Glutamatergic neuron (in vitro differentiated cells): Measurements from ENCODE around the gene UBR3. TPM values are rescaled to one million over a fixed set of nuclear protein-coding genes. Genes with fewer than 3 reads are reported as not detected.

Experiments used
- DNase-seq: peaks from one replicate; pipeline ENCODE4 v3.0.0; 2022
- H3K27ac Mint-ChIP-seq: one replicate; pipeline ENCODE4 v1.8.0; 2020; ENCODE audit warnings: mild to moderate bottlenecking, mixed read lengths, inconsistent platforms; ENCODE audit not compliant: unreplicated experiment
- H3K27me3 Mint-ChIP-seq: one replicate; pipeline ENCODE4 v1.8.0; 2020; ENCODE audit warnings: mild to moderate bottlenecking, moderate library complexity, mixed read lengths, inconsistent platforms; ENCODE audit not compliant: unreplicated experiment
- H3K36me3 Mint-ChIP-seq: one replicate; pipeline ENCODE4 v1.8.0; 2020; ENCODE audit warnings: mild to moderate bottlenecking, mixed read lengths, inconsistent platforms; ENCODE audit not compliant: unreplicated experiment
- H3K4me1 Mint-ChIP-seq: one replicate; pipeline ENCODE4 v1.8.0; 2020; ENCODE audit warnings: mild to moderate bottlenecking, low read depth, mixed read lengths, inconsistent platforms; ENCODE audit not compliant: unreplicated experiment
- H3K4me3 Mint-ChIP-seq: one replicate; pipeline ENCODE4 v1.8.0; 2020; ENCODE audit warnings: mild to moderate bottlenecking, mixed read lengths, inconsistent platforms; ENCODE audit not compliant: unreplicated experiment
- H3K9me3 Mint-ChIP-seq: one replicate; pipeline ENCODE4 v1.8.0; 2020; ENCODE audit warnings: mild to moderate bottlenecking, moderate library complexity, mixed read lengths, inconsistent platforms; ENCODE audit not compliant: unreplicated experiment
- CTCF ChIP-seq: fragments of 200-600 bp; sonication (generic); IDR thresholded peaks from one replicate; pipeline ENCODE4 v1.5.0; 2021; ENCODE audit not compliant: partially characterized antibody, unreplicated experiment
- total RNA-seq: library from RNA; stranded (reverse); fragmentation: NEBNext Ultra II Directional; extraction: Animal tissue kit (Norgen Biotek cat#: 25700); gene quantifications from one replicate; pipeline ENCODE4 v1.2.1, GENCODE V29; 2021; ENCODE audit not compliant: unreplicated experiment

UBR3 gene
- total RNA-seq, 1 donor from 2014 or later: 59.8 TPM

- Mint-ChIP-seq H3K4me1 (no peaks in the 10 kb centered on the region), H3K27me3 (no peaks in the 10 kb centered on the region), H3K4me3 (no peak overlapping the region), H3K9me3 (peaks cover 1% of the 10 kb centered on the region), H3K27ac (no peak overlapping the region), H3K36me3 (no peaks in the 10 kb centered on the region)
- no peak for DNase-seq
- no peak for TF ChIP-seq CTCF
These were observed 258.9 kb downstream of the UBR3 start for GRCh38 chr2:170086117-170086688.

- no peaks in the 10 kb centered on the region for H3K27me3 Mint-ChIP-seq
- H3K36me3 Mint-ChIP-seq: no peaks in the 10 kb centered on the region
- no peak overlapping the region for H3K4me3 Mint-ChIP-seq
- no peak for TF ChIP-seq CTCF
- no peaks in the 10 kb centered on the region for H3K4me1 Mint-ChIP-seq
- peaks cover 1% of the 10 kb centered on the region for H3K9me3 Mint-ChIP-seq
- DNase-seq: no peak
- H3K27ac Mint-ChIP-seq: no peak overlapping the region
These were observed 259.6 kb downstream of the UBR3 start for GRCh38 chr2:170086751-170087412.

GRCh38 chr2:170087413-170087793, 260.1 kb downstream of the UBR3 start:
- Mint-ChIP-seq H3K4me1 (no peaks in the 10 kb centered on the region), H3K27ac (no peak overlapping the region), H3K36me3 (no peaks in the 10 kb centered on the region), H3K4me3 (no peak overlapping the region), H3K27me3 (no peaks in the 10 kb centered on the region), H3K9me3 (peaks cover 1% of the 10 kb centered on the region)
- DNase-seq: no peak
- no peak for TF ChIP-seq CTCF

GRCh38 chr2:170088776-170089175, 261.5 kb downstream of the UBR3 start:
- no peaks in the 10 kb centered on the region for H3K4me1 Mint-ChIP-seq
- no peak overlapping the region for H3K27ac Mint-ChIP-seq
- no peak for TF ChIP-seq CTCF
- no peaks in the 10 kb centered on the region for H3K36me3 Mint-ChIP-seq
- H3K4me3 Mint-ChIP-seq: no peak overlapping the region
- H3K9me3 Mint-ChIP-seq: peaks cover 4% of the 10 kb centered on the region
- DNase-seq: no peak
- no peaks in the 10 kb centered on the region for H3K27me3 Mint-ChIP-seq

- H3K9me3 Mint-ChIP-seq: peaks cover 4% of the 10 kb centered on the region
- no peaks in the 10 kb centered on the region for H3K27me3 Mint-ChIP-seq
- no peaks in the 10 kb centered on the region for H3K4me1 Mint-ChIP-seq
- no peaks in the 10 kb centered on the region for H3K36me3 Mint-ChIP-seq
- H3K4me3 Mint-ChIP-seq: no peak overlapping the region
- no peak overlapping the region for H3K27ac Mint-ChIP-seq
- no peak for DNase-seq
- no peak for TF ChIP-seq CTCF
These were observed 263.0 kb downstream of the UBR3 start for GRCh38 chr2:170090229-170090628.
